Prostate gland (tissue), 2 donors: ENCODE data around the gene TSEN34. TPM values are rescaled to one million over a fixed set of nuclear protein-coding genes. Genes with fewer than 3 reads are reported as not detected.
"Not testable (repeated sequence)": the region's sequence is repeated elsewhere in the genome, so short reads cannot be mapped to it uniquely, and the experiment has no call there.

Source experiments
- DNase-seq: peaks from one replicate; pipeline ENCODE4 v3.0.0-alpha.2; 2019; ENCODE audit warnings: low spot score
- H3K27ac ChIP-seq, 2 donors: fragments of 200-600 bp; sonication (generic); 2 replicates each; pipeline ENCODE4 v1.5.1; 2017 to 2019
- H3K27me3 ChIP-seq: fragments of 200-600 bp; sonication (generic); replicated peaks from 2 replicates; pipeline ENCODE4 v1.5.1; 2019; ENCODE audit not compliant: insufficient read depth
- H3K36me3 ChIP-seq, 2 donors: fragments of 200-600 bp; sonication (generic); 1 replicate in 1 of 2; 2 replicates in 1 of 2; pipeline versions ENCODE4 v1.5.1 to v1.8.1; 2017 to 2019
- H3K4me1 ChIP-seq: fragments of 200-600 bp; sonication (generic); replicated peaks from 2 replicates; pipeline ENCODE4 v1.5.1; 2019
- H3K4me3 ChIP-seq, 2 donors: fragments of 200-600 bp; sonication (generic); 2 replicates each; pipeline ENCODE4 v1.5.1; 2017 to 2019
- H3K9me3 ChIP-seq: fragments of 200-600 bp; sonication (generic); 2 replicates; pipeline ENCODE4 v1.5.1; 2017
- POLR2A ChIP-seq: fragments of 450-650 bp; IDR thresholded peaks from one replicate; pipeline ENCODE4 v1.6.1; 2016; ENCODE audit warnings: antibody characterized with exemption, mild to moderate bottlenecking
- POLR2AphosphoS5 ChIP-seq: sonication (generic); formaldehyde crosslinking; IDR thresholded peaks from one replicate; pipeline ENCODE4 v1.6.1; 2017; ENCODE audit warnings: antibody characterized with exemption
- WGBS: methylation state at CpG from one replicate; pipeline ENCODE4 v1.1.5; 2018; 5-methylcytosine and 5-hydroxymethylcytosine counted together
- intact Hi-C: fragments of 100-400 bp; cut with DNase I; formaldehyde crosslinking; loops from one replicate; pipeline ENCODE4 v1.14.2; 2022
- total RNA-seq, 2 donors: library from RNA; depleted of rRNA; stranded (reverse); fragments of >200 nt; gene quantifications; one replicate each; pipeline ENCODE4 v1.1.0, GENCODE V29; 2016
- TF ChIP-seq, protein P1 (sequence below), 4 experiments: fragments of 200-600 bp in 2 of 4; fragments of 450-650 bp in 2 of 4; sonication (generic) in 2 of 4; IDR thresholded peaks; 1 replicate in 3 of 4; 2 replicates in 1 of 4; pipeline ENCODE4 v1.5.1; 2016 to 2019; ENCODE audit warnings: antibody characterized with exemption in 4 of 4, mild to moderate bottlenecking in 2 of 4, moderate library complexity in 2 of 4

Gene TSEN34
- total RNA-seq, 2 donors from 2014 or later = 122 to 163 TPM

DNA sequence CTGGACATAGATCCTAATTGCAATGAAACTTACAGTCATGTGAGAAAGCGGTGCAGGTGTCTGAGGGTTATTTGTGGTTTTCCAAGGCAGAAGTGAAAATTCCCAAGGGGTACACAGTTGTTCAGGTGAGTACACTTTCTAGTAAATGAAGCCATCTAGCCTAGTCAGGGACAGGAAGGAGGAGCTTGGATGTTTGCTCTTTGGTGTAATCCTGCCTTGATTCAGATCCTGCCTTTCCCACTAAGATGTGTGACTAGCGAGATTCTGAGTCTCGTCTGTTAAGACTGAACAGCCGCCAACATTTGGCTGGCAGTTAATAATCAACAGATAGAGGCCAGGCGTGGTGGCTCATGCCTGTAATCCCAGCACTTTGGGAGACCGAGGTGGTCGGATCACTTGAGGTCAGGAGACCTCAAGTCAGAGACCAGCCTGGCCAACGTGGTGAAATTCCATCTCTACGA is 12.1 kb downstream of the TSEN34 start:
- TF ChIP-seq, protein P1, sequence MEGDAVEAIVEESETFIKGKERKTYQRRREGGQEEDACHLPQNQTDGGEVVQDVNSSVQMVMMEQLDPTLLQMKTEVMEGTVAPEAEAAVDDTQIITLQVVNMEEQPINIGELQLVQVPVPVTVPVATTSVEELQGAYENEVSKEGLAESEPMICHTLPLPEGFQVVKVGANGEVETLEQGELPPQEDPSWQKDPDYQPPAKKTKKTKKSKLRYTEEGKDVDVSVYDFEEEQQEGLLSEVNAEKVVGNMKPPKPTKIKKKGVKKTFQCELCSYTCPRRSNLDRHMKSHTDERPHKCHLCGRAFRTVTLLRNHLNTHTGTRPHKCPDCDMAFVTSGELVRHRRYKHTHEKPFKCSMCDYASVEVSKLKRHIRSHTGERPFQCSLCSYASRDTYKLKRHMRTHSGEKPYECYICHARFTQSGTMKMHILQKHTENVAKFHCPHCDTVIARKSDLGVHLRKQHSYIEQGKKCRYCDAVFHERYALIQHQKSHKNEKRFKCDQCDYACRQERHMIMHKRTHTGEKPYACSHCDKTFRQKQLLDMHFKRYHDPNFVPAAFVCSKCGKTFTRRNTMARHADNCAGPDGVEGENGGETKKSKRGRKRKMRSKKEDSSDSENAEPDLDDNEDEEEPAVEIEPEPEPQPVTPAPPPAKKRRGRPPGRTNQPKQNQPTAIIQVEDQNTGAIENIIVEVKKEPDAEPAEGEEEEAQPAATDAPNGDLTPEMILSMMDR (IDR thresholded peaks at IDR 0.05) = no peak
- peak; percentile 10 for TF ChIP-seq POLR2AphosphoS5
- DNase-seq = no peak
- peaks cover 7 to 29% of the 10 kb centered on the region in 2 donors for H3K36me3 ChIP-seq
- WGBS = 43% methylated on average over 9 of the region's 9 CpGs
- H3K4me1 ChIP-seq = peaks cover 13% of the 10 kb centered on the region
- H3K4me3 ChIP-seq = no peak overlapping the region
- no peaks in the 10 kb centered on the region for H3K9me3 ChIP-seq
- H3K27ac ChIP-seq = peak overlapping the region in 1 of 2 donors; percentile 8
- H3K27me3 ChIP-seq = no peaks in the 10 kb centered on the region
- intact Hi-C loops = no loop called here

DNA sequence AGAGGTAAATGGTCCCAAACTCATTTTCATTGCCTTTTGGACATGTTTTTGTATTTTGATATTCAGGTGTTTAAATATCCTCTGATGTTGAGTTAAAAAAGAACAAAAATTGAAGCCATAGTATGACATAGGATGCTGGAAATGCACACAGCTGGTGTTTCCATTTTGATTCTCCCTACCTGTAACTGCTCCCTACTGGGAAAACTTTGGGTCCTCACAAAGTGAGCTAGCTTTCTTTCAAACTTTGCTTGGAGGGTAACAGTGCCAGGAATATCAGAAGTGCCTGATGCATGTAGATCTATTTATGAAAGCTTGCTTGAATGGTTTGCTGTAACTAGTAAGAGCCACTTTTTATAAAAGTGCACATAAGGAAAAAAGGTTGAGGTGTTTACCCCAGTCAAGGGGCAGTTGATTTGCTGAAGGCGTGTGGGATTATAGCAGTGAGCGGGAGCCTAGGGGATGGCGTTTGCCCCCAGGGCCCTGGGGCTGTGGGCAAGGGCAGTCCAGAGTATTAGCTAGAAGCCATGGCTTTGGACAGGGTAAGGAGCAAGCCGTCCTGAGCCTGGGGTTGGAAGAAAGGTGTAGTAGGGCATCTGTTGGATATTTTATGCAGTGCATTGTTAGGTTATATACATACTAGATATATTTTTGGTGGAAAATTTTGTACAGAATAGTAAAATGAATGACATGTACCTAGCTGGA is 13.8 kb downstream of the TSEN34 start:
- no peak overlapping the region for H3K4me3 ChIP-seq
- intact Hi-C loops = no loop called here
- WGBS = 73% methylated on average over 4 of the region's 4 CpGs

DNA sequence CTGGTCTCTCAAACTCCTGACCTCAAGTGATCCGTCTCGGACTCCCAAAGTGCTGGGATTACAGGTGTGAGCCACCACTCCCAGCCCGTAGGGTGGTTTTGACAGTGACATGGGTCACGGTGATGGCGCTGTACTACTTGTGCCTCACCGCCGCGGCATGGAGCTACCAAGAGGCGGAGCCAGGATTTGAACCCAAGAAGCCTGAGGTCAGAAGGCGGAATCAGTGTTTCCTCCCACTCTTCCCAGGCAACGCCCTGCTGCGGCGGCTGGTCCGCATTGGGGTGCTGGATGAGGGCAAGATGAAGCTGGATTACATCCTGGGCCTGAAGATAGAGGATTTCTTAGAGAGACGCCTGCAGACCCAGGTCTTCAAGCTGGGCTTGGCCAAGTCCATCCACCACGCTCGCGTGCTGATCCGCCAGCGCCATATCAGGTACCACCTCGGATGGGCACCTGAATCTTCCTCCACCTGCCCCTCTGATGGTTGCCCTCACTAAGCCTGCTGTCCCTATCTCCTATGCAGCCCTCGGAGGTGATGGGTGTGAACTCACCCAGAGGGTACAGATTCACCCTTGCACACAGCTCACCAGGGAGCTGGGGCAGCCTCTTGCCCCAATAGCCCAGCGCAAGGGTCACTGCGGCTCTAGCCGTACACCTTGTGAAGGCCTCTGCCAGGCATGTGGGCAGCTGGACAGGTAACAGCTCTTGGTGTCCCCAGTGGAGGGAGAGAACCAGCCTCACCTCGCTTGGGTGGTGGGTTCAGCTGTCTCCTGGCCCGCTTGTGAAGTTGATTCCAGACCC is 15.1 kb downstream of the TSEN34 start:
- Histone ChIP-seq H3K27me3 (no peaks in the 10 kb centered on the region), H3K4me3 (no peak overlapping the region), H3K27ac (no peak overlapping the region), H3K9me3 (no peaks in the 10 kb centered on the region), H3K4me1 (peaks cover 22% of the 10 kb centered on the region), H3K36me3 (peaks cover 7 to 29% of the 10 kb centered on the region in 2 donors)
- WGBS = 88% methylated on average over 26 of the region's 27 CpGs
- no peak for DNase-seq
- TF ChIP-seq, protein P1 (IDR thresholded peaks at IDR 0.05) = no peak
- TF ChIP-seq POLR2AphosphoS5 (no peak), POLR2A (no peak)
- intact Hi-C loops = no loop called here

More for the DNA sequence above, 13.8 kb downstream of the TSEN34 start:
- Histone ChIP-seq H3K9me3 (no peaks in the 10 kb centered on the region), H3K4me1 (peaks cover 22% of the 10 kb centered on the region), H3K27ac (no peak overlapping the region), H3K27me3 (no peaks in the 10 kb centered on the region), H3K36me3 (peaks cover 7 to 29% of the 10 kb centered on the region in 2 donors)
- DNase-seq = no peak
- TF ChIP-seq POLR2A (no peak), POLR2AphosphoS5 (no peak)
- TF ChIP-seq, protein P1 (IDR thresholded peaks at IDR 0.05) = no peak

DNA sequence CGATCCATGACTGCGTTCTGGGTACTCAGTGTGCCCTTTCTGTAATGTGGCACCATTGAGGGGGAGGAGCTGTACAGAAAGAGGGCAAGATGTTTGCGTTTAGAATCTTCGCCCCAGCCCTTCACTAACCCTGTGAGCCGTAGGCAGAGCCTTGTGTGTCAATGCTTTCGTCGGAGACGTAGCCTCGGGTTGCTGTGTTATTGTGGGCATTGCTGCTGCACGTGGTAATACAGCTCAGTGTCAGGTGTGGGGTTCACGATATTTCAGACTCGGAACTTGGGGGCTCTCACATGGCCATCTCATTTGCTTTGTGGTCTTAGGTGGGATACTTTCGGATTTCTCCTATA is 15.7 kb downstream of the TSEN34 start:
- DNase-seq = no peak
- WGBS = 86% methylated on average over 13 of the region's 13 CpGs
- Histone ChIP-seq H3K4me3 (no peak overlapping the region), H3K4me1 (peaks cover 22% of the 10 kb centered on the region), H3K9me3 (no peaks in the 10 kb centered on the region), H3K27me3 (no peaks in the 10 kb centered on the region), H3K36me3 (peaks cover 7 to 29% of the 10 kb centered on the region in 2 donors), H3K27ac (no peak overlapping the region)
- no peak for TF ChIP-seq POLR2AphosphoS5
- TF ChIP-seq, protein P1 (IDR thresholded peaks at IDR 0.05) = no peak
- no peak for TF ChIP-seq POLR2A
- intact Hi-C loops = no loop called here

DNA sequence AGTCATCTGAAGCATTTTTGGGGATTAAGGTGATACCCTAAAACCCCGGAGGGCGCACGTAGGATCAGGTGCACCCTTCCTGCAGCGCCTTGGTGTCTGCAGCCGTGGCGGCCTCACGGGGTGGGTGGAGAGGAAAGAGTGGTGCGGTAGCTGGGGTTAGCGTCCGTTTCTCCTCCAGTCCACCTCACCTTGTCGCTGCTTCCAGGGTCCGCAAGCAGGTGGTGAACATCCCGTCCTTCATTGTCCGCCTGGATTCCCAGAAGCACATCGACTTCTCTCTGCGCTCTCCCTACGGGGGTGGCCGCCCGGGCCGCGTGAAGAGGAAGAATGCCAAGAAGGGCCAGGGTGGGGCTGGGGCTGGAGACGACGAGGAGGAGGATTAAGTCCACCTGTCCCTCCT is 16.1 kb downstream of the TSEN34 start:
- H3K4me3 ChIP-seq, H3K27me3 ChIP-seq, intact Hi-C loops, DNase-seq, H3K9me3 ChIP-seq: not testable (repeated sequence)
- Histone ChIP-seq H3K4me1 (peaks cover 22% of the 10 kb centered on the region), H3K36me3 (peaks cover 7 to 29% of the 10 kb centered on the region in 2 donors), H3K27ac (peak overlapping the region in 1 of 2 donors; percentile 14)
- WGBS = 76% methylated on average over 23 of the region's 23 CpGs
